Sigmoid colon (tissue), 3 donors: Measurements from ENCODE around the gene PCNT.

ENCODE experiments used
- CTCF ChIP-seq, 4 experiments: fragments of 450-650 bp in 3 of 4; fragments of 200-600 bp in 1 of 4; IDR thresholded peaks; one replicate each; pipeline ENCODE4 v1.5.1; 2016 to 2019; ENCODE audit warnings: antibody characterized with exemption in 4 of 4, mild to moderate bottlenecking in 3 of 4, moderate library complexity in 2 of 4
- POLR2A ChIP-seq, 2 donors: fragments of 450-650 bp; IDR thresholded peaks; one replicate each; pipeline ENCODE4 v1.6.1; 2016; ENCODE audit warnings: antibody characterized with exemption in 2 of 2, mild to moderate bottlenecking in 2 of 2, moderate library complexity in 2 of 2

DNA sequence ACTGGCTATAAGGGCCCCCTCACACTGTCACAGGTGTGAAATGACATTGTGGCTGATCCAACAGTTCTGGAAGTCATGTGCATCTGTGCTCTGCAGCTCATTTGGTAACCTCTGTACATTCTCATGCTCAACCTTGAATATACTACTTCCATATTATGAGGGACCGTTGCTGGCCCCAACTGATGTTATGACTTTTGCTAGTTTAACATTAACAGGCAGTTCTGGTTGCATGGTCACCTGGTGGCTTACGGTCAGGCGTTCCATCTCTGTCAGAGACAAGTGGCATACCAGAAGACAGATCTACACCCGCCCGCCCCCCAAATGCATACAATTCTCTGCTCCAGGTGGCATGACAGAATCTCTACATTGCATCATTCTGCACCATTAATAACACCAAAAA lies 128.8 kb downstream of the PCNT start:
- TF ChIP-seq CTCF (IDR thresholded peaks at IDR 0.05) (no peak), POLR2A (IDR thresholded peaks at IDR 0.05) (no peak)
